Activated CD8-positive, alpha-beta memory T cell treated with anti-CD3 and anti-CD28 coated beads, Interleukin-2, amount 10 ng/mL, durations not matched to agents 7 days and 5 days (primary cell): ENCODE data around the gene DZIP1. TPM values are rescaled to one million over a fixed set of nuclear protein-coding genes. Genes with fewer than 3 reads are reported as not detected.

Source experiments
- ATAC-seq: fragments of 150-1000 bp; cut with Tn5 transposase; one replicate; pipeline ENCODE4 v1.10.0; 2021; ENCODE audit warnings: moderate library complexity
- CTCF ChIA-PET: fragments of 350-600 bp; sonication (Branson Sonifier 250); formaldehyde crosslinking; loops from one replicate; lab custom pipeline; 2021; ENCODE audit warnings: antibody characterized with exemption; lab: Charles Lee
- DNase-seq: peaks from one replicate; pipeline ENCODE4 v3.0.0-alpha.2; 2020
- H3K27ac Mint-ChIP-seq: one replicate; pipeline ENCODE4 v1.8.0; 2021; ENCODE audit warnings: mild to moderate bottlenecking, mixed read lengths
- H3K27me3 Mint-ChIP-seq: one replicate; pipeline ENCODE4 v1.8.0; 2021; ENCODE audit warnings: mixed read lengths
- H3K36me3 Mint-ChIP-seq: one replicate; pipeline ENCODE4 v1.8.0; 2021; ENCODE audit warnings: mild to moderate bottlenecking, mixed read lengths
- H3K4me1 Mint-ChIP-seq: one replicate; pipeline ENCODE4 v1.8.0; 2021; ENCODE audit warnings: mixed read lengths
- H3K4me3 Mint-ChIP-seq: one replicate; pipeline ENCODE4 v1.8.0; 2021; ENCODE audit warnings: mild to moderate bottlenecking, moderate library complexity, mixed read lengths
- H3K9me3 Mint-ChIP-seq: one replicate; pipeline ENCODE4 v1.8.0; 2022; ENCODE audit warnings: low read depth, mixed read lengths
- total RNA-seq, 2 experiments: library from RNA; stranded (reverse); gene quantifications; one replicate each; pipeline ENCODE4 v1.2.3, GENCODE V29; 2021

DZIP1 gene
- total RNA-seq, 2 experiments from 2014 or later, result 0.26 to 1.3 TPM

GRCh38 chr13:95608640-95609323, 35.7 kb downstream of the DZIP1 start:
- Mint-ChIP-seq H3K27ac (no peak overlapping the region), H3K4me3 (no peak overlapping the region), H3K36me3 (no peaks in the 10 kb centered on the region), H3K9me3 (no peaks in the 10 kb centered on the region), H3K4me1 (no peaks in the 10 kb centered on the region), H3K27me3 (peaks cover 20% of the 10 kb centered on the region)
- ATAC-seq (no peak), DNase-seq (no peak)
- CTCF ChIA-PET, result interaction anchor here (1.6 kb wide), 1 partner anchor 15 kb away, joined by 5 read pairs; no protein-coding TSS in a partner anchor

GRCh38 chr13:95607366-95607765, 37.1 kb downstream of the DZIP1 start:
- Mint-ChIP-seq H3K4me1 (no peaks in the 10 kb centered on the region), H3K9me3 (no peaks in the 10 kb centered on the region), H3K4me3 (no peak overlapping the region), H3K36me3 (no peaks in the 10 kb centered on the region), H3K27ac (no peak overlapping the region), H3K27me3 (peaks cover 20% of the 10 kb centered on the region)
- no peak for ATAC-seq
- no peak for DNase-seq
- CTCF ChIA-PET, result interaction anchor here (1.2 kb wide), 1 partner anchor 17 kb away, joined by 3 read pairs; no protein-coding TSS in a partner anchor

GRCh38 chr13:95605448-95606125, 38.9 kb downstream of the DZIP1 start:
- H3K9me3 Mint-ChIP-seq, result no peaks in the 10 kb centered on the region
- peaks cover 18% of the 10 kb centered on the region for H3K27me3 Mint-ChIP-seq
- DNase-seq (no peak), ATAC-seq (no peak)
- CTCF ChIA-PET, result no interaction called here
- no peaks in the 10 kb centered on the region for H3K36me3 Mint-ChIP-seq
- no peak overlapping the region for H3K27ac Mint-ChIP-seq
- H3K4me3 Mint-ChIP-seq, result no peak overlapping the region
- H3K4me1 Mint-ChIP-seq, result no peaks in the 10 kb centered on the region

GRCh38 chr13:95604556-95604915, 40.0 kb downstream of the DZIP1 start:
- no peak overlapping the region for H3K4me3 Mint-ChIP-seq
- no peaks in the 10 kb centered on the region for H3K4me1 Mint-ChIP-seq
- H3K9me3 Mint-ChIP-seq, result no peaks in the 10 kb centered on the region
- no peak overlapping the region for H3K27ac Mint-ChIP-seq
- CTCF ChIA-PET, result no interaction called here
- no peak for DNase-seq
- H3K36me3 Mint-ChIP-seq, result no peaks in the 10 kb centered on the region
- peaks cover 15% of the 10 kb centered on the region for H3K27me3 Mint-ChIP-seq
- no peak for ATAC-seq

GRCh38 chr13:95603887-95604555, 40.5 kb downstream of the DZIP1 start:
- ATAC-seq (no peak), DNase-seq (no peak)
- H3K4me3 Mint-ChIP-seq, result no peak overlapping the region
- H3K36me3 Mint-ChIP-seq, result no peaks in the 10 kb centered on the region
- CTCF ChIA-PET, result no interaction called here
- peaks cover 16% of the 10 kb centered on the region for H3K27me3 Mint-ChIP-seq
- no peaks in the 10 kb centered on the region for H3K9me3 Mint-ChIP-seq
- no peak overlapping the region for H3K27ac Mint-ChIP-seq
- H3K4me1 Mint-ChIP-seq, result no peaks in the 10 kb centered on the region

GRCh38 chr13:95601906-95602305, 42.6 kb downstream of the DZIP1 start:
- CTCF ChIA-PET, result no interaction called here
- Mint-ChIP-seq H3K36me3 (no peaks in the 10 kb centered on the region), H3K4me3 (no peak overlapping the region), H3K27ac (no peak overlapping the region), H3K27me3 (peaks cover 10% of the 10 kb centered on the region), H3K4me1 (no peaks in the 10 kb centered on the region), H3K9me3 (no peaks in the 10 kb centered on the region)
- ATAC-seq (no peak), DNase-seq (no peak)

- Mint-ChIP-seq H3K4me3 (no peak overlapping the region), H3K27ac (no peak overlapping the region), H3K36me3 (no peaks in the 10 kb centered on the region), H3K9me3 (no peaks in the 10 kb centered on the region), H3K4me1 (no peaks in the 10 kb centered on the region), H3K27me3 (peaks cover 6% of the 10 kb centered on the region)
- CTCF ChIA-PET, result no interaction called here
- no peak for ATAC-seq
- DNase-seq, result no peak
Measured at GRCh38 chr13:95601216-95601615, 43.3 kb downstream of the DZIP1 start.

- Mint-ChIP-seq H3K36me3 (no peaks in the 10 kb centered on the region), H3K4me1 (no peaks in the 10 kb centered on the region), H3K4me3 (no peak overlapping the region), H3K27me3 (peaks cover 12% of the 10 kb centered on the region), H3K9me3 (no peaks in the 10 kb centered on the region), H3K27ac (no peak overlapping the region)
- no peak for ATAC-seq
- CTCF ChIA-PET, result no interaction called here
- DNase-seq, result no peak
Measured at GRCh38 chr13:95596701-95597100, 47.8 kb downstream of the DZIP1 start.

GRCh38 chr13:95593462-95593861, 51.0 kb downstream of the DZIP1 start:
- Mint-ChIP-seq H3K27me3 (peaks cover 14% of the 10 kb centered on the region), H3K36me3 (no peaks in the 10 kb centered on the region), H3K4me1 (no peaks in the 10 kb centered on the region), H3K9me3 (no peaks in the 10 kb centered on the region), H3K4me3 (no peak overlapping the region), H3K27ac (no peak overlapping the region)
- ATAC-seq, result no peak
- CTCF ChIA-PET, result no interaction called here
- DNase-seq, result no peak

GRCh38 chr13:95588721-95589120, 55.8 kb downstream of the DZIP1 start:
- no peak overlapping the region for H3K27ac Mint-ChIP-seq
- no peak for DNase-seq
- CTCF ChIA-PET, result no interaction called here
- H3K4me3 Mint-ChIP-seq, result no peak overlapping the region
- peaks cover 16% of the 10 kb centered on the region for H3K27me3 Mint-ChIP-seq
- H3K36me3 Mint-ChIP-seq, result no peaks in the 10 kb centered on the region
- no peaks in the 10 kb centered on the region for H3K4me1 Mint-ChIP-seq
- no peak for ATAC-seq
- no peaks in the 10 kb centered on the region for H3K9me3 Mint-ChIP-seq

- H3K4me3 Mint-ChIP-seq, result no peak overlapping the region
- H3K9me3 Mint-ChIP-seq, result no peaks in the 10 kb centered on the region
- H3K36me3 Mint-ChIP-seq, result no peaks in the 10 kb centered on the region
- H3K4me1 Mint-ChIP-seq, result no peaks in the 10 kb centered on the region
- H3K27me3 Mint-ChIP-seq, result peaks cover 16% of the 10 kb centered on the region
- H3K27ac Mint-ChIP-seq, result no peak overlapping the region
- CTCF ChIA-PET, result no interaction called here
- no peak for DNase-seq
- ATAC-seq, result no peak
Measured at GRCh38 chr13:95588134-95588533, 56.4 kb downstream of the DZIP1 start.

- peaks cover 7% of the 10 kb centered on the region for H3K27me3 Mint-ChIP-seq
- DNase-seq (no peak), ATAC-seq (no peak)
- H3K9me3 Mint-ChIP-seq, result no peaks in the 10 kb centered on the region
- no peaks in the 10 kb centered on the region for H3K4me1 Mint-ChIP-seq
- CTCF ChIA-PET, result no interaction called here
- no peak overlapping the region for H3K27ac Mint-ChIP-seq
- H3K4me3 Mint-ChIP-seq, result no peak overlapping the region
- H3K36me3 Mint-ChIP-seq, result no peaks in the 10 kb centered on the region
Measured at GRCh38 chr13:95585867-95586266, 58.6 kb downstream of the DZIP1 start.

GRCh38 chr13:95579303-95579702, 65.2 kb downstream of the DZIP1 start:
- ATAC-seq, result no peak
- no peaks in the 10 kb centered on the region for H3K36me3 Mint-ChIP-seq
- no peak overlapping the region for H3K27ac Mint-ChIP-seq
- no peak for DNase-seq
- H3K4me3 Mint-ChIP-seq, result no peak overlapping the region
- CTCF ChIA-PET, result no interaction called here
- no peaks in the 10 kb centered on the region for H3K9me3 Mint-ChIP-seq
- peaks cover 5% of the 10 kb centered on the region for H3K4me1 Mint-ChIP-seq
- H3K27me3 Mint-ChIP-seq, result no peaks in the 10 kb centered on the region

- Mint-ChIP-seq H3K4me3 (no peak overlapping the region), H3K27ac (no peak overlapping the region), H3K9me3 (no peaks in the 10 kb centered on the region), H3K36me3 (no peaks in the 10 kb centered on the region), H3K4me1 (no peaks in the 10 kb centered on the region), H3K27me3 (peaks cover 10% of the 10 kb centered on the region)
- DNase-seq (no peak), ATAC-seq (no peak)
- CTCF ChIA-PET, result interaction anchor here (1.1 kb wide), 1 partner anchor 9 kb away, joined by 3 read pairs; no protein-coding TSS in a partner anchor
Measured at GRCh38 chr13:95573221-95573620, 71.3 kb downstream of the DZIP1 start.
